ENCODE data around the gene GIMAP6.

- no peak for TF ChIP-seq CTCF (IDR thresholded peaks at IDR 0.05)
- no peak for TF ChIP-seq POLR2A (IDR thresholded peaks at IDR 0.05)
Measured at GRCh38 chr7:150595361-150595760, 36.8 kb downstream of the GIMAP6 start.
